HG03378 (cell line): Measurements from ENCODE around the gene AANAT.

Experiments used
- ATAC-seq: cut with Tn5 transposase; IDR thresholded peaks from one replicate; pipeline ENCODE4 v1.9.1; 2021; ENCODE audit warnings: mild to moderate bottlenecking, moderate library complexity; ENCODE audit not compliant: unreplicated experiment

AANAT gene

DNA sequence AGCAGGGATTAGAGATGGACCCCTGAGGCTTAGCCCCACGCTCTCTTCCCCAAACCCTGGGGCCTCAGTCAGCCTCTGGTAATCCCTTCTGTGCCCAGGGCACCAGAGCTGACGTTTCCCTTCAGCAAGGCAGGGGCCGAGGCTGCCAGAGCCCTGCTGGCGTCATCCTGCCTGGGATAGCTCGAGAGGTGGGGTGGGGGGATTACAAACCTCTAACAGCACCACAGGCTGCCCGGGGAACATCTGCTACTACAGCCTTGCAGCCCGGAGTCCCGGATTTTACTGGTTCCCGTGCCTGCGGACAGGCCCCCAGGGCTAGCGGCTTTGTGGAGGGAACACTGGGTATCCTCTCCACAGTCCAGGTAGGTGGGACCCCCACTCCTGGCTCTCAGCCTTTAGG lies at the start of gene AANAT:
AANAT (plus strand) TSS at position 238 of the 400 bp plus-strand sequence. CDS start 1,144 bp downstream, outside the sequence.
- no peak for ATAC-seq

DNA sequence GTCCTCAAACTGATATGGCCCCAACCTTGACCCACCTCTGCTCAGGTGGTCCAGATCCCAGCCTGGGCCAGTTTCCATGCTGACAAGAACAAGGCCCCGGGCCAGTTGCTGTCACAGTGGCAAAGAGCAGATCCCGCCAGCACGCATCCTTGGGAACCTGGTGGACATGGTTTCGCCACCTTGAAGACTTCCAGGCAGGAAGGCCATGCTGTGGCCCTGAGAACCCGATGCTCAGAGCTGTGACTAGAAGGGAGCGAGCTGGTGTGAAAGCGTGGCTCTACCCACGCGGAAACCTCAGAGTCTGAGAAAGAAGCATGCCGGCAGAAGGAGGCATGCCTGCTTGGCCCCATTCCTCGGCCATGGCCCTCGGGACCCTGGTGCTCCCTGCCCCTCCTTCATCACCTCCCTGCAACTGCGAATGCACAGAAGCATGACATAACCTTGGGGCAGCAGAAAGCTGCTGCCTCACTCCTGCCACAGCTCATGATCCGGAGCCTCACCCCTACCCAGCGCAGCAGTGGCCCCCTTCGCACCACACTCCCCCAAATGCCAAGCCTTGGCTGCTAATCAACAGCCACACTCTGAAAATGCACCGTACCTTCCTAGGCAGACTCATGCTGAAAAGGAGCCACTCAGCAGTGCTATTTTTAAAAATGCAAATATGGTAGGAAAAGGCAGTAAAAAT lies 47.7 kb upstream of the AANAT start:
- no peak for ATAC-seq

GRCh38 chr17:76420356-76421043 lies 46.9 kb upstream of the AANAT start:
- ATAC-seq, result no peak

DNA sequence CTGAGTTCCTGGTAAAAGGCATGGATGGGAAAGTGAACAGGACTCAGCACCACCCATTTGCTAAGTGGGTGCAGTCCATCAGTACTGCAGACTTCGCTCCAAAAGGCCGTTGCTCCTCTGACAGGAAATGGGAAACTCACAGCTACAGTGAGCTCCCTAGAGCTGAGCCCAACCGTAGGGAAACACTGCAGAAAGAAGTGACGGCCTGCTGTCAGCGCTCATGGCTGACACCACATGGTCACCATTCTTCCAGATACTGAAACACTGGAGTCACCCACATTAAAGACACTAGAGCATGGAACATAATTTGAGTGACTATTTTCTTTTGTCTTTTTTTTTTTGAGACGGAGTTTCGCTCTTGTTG lies 46.4 kb upstream of the AANAT start:
- no peak for ATAC-seq

DNA sequence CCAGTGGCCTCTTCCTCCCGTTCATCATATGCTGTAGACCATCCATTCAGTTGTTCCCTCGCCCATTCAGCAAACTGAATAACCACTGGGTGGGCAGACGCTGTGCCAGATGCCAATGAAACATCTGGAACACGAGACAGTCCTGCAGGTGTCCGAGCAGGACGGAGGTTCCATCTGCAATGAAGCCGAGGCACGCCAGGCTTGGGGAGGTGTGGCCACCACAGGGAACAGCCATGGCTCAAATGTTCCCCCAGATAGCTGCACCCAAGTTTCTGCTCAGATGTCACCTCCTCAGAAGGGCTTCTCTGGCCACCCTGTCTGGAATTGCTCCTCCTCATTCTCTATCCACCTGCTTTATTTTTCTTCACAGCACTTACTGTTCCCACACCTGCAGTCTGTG lies 45.0 kb upstream of the AANAT start:
- ATAC-seq, result no peak

GRCh38 chr17:76422860-76423259 lies 44.5 kb upstream of the AANAT start:
- ATAC-seq, result no peak

DNA sequence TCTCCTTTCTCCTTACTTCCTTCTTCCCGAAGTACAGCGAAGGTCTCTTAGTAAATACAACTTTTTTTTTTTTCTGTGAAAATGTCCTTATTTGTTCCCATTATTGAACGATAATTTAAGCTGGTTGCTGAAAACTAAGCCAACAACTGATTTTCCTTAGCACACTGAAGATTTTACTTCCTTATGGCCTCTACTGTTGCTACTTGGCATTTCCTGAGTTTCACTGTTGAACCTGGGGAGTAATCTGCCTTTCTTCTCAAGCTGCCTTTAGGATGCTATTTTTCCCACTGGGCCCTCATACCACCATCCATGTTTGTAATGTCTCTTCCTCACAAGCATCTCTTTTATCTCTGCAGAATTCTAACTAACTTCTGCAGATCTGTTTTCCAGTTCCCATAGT lies 40.5 kb upstream of the AANAT start:
- no peak for ATAC-seq

- no peak for ATAC-seq
Measured at GRCh38 chr17:76427501-76428231, 39.7 kb upstream of the AANAT start.

GRCh38 chr17:76428511-76428910 lies 38.9 kb upstream of the AANAT start:
- ATAC-seq, result no peak

DNA sequence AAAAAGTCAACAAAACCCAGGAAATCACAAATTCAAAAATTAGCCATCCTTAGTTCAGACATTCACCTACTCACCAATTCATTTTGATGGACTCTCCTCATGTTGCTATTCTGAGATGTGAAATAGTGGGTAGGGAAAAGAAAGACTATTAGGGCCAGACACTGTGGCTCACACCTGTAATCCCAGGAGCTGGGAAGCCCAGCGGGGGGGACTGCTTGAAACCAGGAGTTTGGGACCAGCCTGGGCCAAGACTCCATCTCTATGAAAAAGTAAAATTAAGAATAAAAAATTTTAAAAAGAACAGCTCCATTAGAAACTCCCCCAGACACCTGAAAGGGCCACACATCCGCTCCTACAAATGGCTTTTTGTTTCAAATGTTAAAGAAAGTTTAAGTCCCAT lies 35.9 kb upstream of the AANAT start:
- ATAC-seq, result no peak

DNA sequence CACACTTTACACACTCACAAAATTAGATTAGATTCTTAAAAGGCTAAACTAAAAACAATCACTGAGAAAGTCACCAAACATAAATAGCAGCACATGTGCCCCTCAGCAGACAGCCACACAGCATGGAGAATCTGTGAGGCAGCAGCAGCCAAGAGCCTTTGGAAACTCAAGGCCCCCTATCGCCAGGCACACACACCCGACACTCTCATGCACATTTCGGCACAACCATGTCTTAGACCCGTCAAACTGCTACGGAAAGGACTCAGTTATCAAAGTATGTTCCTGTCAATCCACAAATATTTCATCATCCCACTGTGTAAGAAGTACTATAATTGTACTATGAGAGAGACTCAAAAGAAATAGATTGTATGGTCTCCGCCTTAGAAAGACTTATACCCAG lies 35.4 kb upstream of the AANAT start:
- ATAC-seq, result no peak

GRCh38 chr17:76432712-76433336 lies 34.6 kb upstream of the AANAT start:
- ATAC-seq, result no peak

DNA sequence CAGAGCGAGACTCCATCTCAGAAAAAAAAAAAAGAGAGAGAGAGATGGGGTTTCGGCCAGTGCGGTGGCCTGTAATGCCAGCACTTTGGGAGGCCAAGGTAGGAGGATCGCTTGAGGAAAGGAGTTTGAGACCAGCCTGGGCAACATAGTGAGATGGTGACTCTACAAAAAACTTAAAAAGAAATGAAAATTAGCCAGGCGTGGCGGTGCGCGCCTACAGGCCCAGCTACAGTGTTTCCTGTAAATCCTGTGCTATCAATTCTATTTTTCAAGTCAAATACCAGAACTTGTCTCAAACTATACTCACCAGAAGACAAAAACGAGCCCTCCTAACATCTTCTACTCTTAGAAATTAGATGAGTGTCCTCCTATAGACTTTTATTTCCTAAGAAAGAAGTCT lies 33.7 kb upstream of the AANAT start:
- ATAC-seq, result no peak

- ATAC-seq, result no peak
Measured at GRCh38 chr17:76434870-76435269, 32.5 kb upstream of the AANAT start.

GRCh38 chr17:76435751-76436150 lies 31.7 kb upstream of the AANAT start:
- ATAC-seq, result no peak

DNA sequence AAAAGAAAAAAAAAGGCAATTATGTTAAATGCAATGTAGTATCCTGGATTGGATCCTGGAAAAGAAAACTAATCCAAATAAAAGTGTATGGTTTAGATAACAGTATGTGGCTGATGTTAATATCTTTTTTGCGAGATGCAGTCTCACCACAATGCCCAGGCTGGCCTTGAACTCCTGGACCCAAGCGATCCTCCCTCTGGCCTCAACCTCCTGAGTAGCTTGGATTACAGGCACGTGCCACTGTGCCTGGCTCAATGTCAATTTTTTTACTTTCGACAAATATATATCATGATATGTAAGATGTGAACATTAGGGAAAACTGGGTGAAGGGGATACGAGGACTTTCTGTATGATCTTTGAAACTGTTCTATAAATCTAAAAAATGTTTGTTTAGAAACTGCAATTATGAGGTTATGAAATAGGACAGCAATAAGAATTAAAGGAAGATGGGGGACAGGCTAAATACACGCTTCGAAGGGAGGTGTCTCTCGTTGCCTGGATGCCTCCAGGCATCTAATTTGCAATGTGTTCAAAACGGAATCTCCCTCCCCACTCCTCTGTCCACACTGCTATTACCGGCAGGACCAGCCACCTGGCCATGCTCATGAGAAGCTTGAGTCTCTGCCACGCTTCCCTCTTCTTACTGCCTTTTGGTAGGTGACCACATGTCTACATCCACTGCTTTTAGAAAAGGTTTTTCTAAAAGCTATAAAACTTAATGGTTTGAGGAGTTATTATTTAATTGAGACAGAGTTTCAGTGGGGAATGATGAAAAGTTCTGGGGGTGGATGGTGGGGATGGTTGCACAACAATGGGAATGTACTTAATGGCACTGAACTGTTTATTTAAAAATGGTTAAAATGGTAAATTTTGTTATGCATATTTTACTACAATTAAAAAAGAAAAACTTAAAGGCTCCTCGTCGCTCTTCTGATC lies 29.7 kb upstream of the AANAT start:
- no peak for ATAC-seq

- no peak for ATAC-seq
Measured at GRCh38 chr17:76438906-76439305, 28.5 kb upstream of the AANAT start.

GRCh38 chr17:76439314-76439928 lies 28.0 kb upstream of the AANAT start:
- no peak for ATAC-seq

DNA sequence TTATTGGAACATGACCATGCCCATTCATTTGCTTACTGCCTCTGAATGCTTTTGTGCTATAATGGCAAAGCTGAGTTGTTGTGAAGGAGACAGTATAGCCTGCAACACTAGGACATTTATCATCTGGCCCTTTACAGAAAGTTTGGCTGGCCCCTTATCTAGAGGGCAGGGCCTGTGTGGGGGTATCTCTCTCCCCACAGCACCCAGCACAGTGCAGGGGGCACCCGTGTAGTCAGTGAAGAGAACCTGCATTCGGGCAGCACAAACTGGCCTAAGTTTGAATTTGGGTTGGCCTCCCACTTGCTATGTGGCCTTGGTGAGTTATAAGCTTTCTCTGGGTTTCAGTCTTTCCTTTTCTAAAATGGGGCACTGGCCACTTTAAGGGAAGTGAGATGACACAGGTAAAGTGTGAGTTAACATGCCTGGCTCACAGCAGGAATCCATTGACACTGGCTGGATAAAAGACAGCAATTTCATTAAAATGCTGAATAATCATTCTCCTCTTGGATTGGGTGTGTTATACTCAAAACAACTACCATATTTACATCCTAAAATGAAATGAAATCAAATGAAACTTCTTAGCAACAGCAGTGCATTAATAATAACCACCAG lies 26.5 kb upstream of the AANAT start:
- ATAC-seq, result no peak
